Activated CD4-positive, alpha-beta memory T cell treated with anti-CD3 and anti-CD28 coated beads for 36 hours (primary cell): ENCODE measurements around the gene TUBGCP2. TPM values are rescaled to one million over a fixed set of nuclear protein-coding genes. Genes with fewer than 3 reads are reported as not detected.

ENCODE experiments used
- CTCF ChIA-PET: fragments of 350-600 bp; sonication (Branson Sonifier 250); formaldehyde crosslinking; loops from one replicate; lab custom pipeline; 2021; ENCODE audit warnings: antibody characterized with exemption, inconsistent platforms; lab: Charles Lee
- POLR2A ChIA-PET: fragments of 350-600 bp; sonication (Branson Sonifier 250); formaldehyde crosslinking; loops from one replicate; lab custom pipeline; 2021; ENCODE audit warnings: antibody characterized with exemption; lab: Charles Lee
- DNase-seq: peaks from one replicate; pipeline ENCODE4 v3.0.0-alpha.2; 2020
- H3K27ac Mint-ChIP-seq: one replicate; pipeline ENCODE4 v1.8.0; 2021; ENCODE audit warnings: mixed read lengths
- H3K27me3 Mint-ChIP-seq: one replicate; pipeline ENCODE4 v1.8.0; 2021; ENCODE audit warnings: mixed read lengths
- H3K36me3 Mint-ChIP-seq: one replicate; pipeline ENCODE4 v1.8.0; 2021; ENCODE audit warnings: mixed read lengths
- H3K4me1 Mint-ChIP-seq: one replicate; pipeline ENCODE4 v1.8.0; 2021; ENCODE audit warnings: low read depth, mixed read lengths
- H3K4me3 Mint-ChIP-seq: one replicate; pipeline ENCODE4 v1.8.0; 2021; ENCODE audit warnings: mild to moderate bottlenecking, mixed read lengths
- H3K9me3 Mint-ChIP-seq: one replicate; pipeline ENCODE4 v1.8.0; 2021; ENCODE audit warnings: mixed read lengths
- intact Hi-C: fragments of 100-400 bp; cut with micrococcal nuclease; formaldehyde crosslinking; loops from one replicate; pipeline ENCODE4 v1.15.1; 2023
- total RNA-seq, 2 experiments: library from RNA; stranded (reverse); gene quantifications; one replicate each; pipeline ENCODE4 v1.2.3, GENCODE V29; 2021

Gene TUBGCP2
- total RNA-seq, 2 experiments from 2014 or later = 54.5 to 59.1 TPM

DNA sequence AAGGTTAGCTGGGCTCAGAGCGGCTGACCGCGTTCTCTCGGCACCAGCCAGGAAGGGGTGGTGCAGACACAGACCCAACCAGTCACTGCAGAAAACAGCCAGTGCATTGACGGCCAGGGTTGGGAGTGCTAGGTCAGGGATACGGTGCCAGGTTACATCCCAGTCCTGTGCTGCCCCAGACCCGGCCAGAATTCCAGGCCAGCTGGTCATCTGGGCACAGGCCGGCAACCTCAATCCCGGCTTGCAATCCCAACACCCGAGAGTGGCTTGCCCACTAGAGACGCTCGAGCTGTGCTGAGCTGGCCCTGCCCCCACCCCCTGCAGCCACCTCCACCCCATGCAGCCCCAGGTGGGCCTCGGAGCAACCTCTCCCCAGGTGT lies 42.3 kb upstream of the TUBGCP2 start:
- no peak overlapping the region for H3K27ac Mint-ChIP-seq
- intact Hi-C loops = no loop called here
- CTCF ChIA-PET = interaction anchor here (1.1 kb wide), 1 partner anchor 43 kb away, joined by 3 read pairs; no protein-coding TSS in a partner anchor
- POLR2A ChIA-PET = no interaction called here
- no peaks in the 10 kb centered on the region for H3K9me3 Mint-ChIP-seq
- peaks cover 5% of the 10 kb centered on the region for H3K27me3 Mint-ChIP-seq
- peaks cover 3% of the 10 kb centered on the region for H3K4me1 Mint-ChIP-seq
- no peak overlapping the region for H3K4me3 Mint-ChIP-seq
- H3K36me3 Mint-ChIP-seq = no peaks in the 10 kb centered on the region
- DNase-seq = no peak

DNA sequence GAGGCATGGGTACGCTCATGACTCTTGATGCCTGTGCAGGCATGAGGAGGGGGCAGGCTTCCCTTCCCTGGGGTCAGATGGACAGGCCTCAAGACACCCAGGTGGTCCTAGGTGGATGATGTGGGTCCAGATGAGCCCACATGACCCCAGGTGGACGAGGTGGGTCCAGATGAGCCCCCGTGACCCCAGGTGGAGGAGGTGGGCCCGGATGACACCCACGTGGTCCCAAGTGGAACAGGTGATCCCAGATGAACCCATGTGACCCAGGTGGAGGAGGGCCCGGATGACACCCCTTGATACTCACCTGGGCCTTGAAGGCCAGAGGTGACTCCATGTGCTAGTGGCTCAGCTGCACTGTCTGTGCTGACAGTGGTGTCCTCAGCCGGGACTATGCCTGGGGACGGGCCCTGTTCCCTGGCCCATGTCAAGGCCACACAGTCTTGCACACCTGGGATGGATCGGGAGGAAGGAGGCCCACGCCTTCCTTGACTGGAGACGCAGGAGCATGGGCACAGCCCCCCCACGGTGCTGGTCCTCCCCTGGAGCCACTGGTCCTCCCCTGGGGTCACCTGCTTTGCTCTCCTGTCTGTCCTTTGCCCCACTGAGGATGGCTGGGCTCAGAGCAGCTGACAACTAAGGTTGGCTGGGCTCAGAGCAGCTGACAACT lies 41.7 kb upstream of the TUBGCP2 start:
- no peak overlapping the region for H3K27ac Mint-ChIP-seq
- H3K27me3 Mint-ChIP-seq = peaks cover 10% of the 10 kb centered on the region
- no peak overlapping the region for H3K4me3 Mint-ChIP-seq
- DNase-seq = no peak
- intact Hi-C loops = no loop called here
- no peaks in the 10 kb centered on the region for H3K36me3 Mint-ChIP-seq
- CTCF ChIA-PET = no interaction called here
- H3K4me1 Mint-ChIP-seq = peaks cover 3% of the 10 kb centered on the region
- POLR2A ChIA-PET = no interaction called here
- H3K9me3 Mint-ChIP-seq = no peaks in the 10 kb centered on the region

DNA sequence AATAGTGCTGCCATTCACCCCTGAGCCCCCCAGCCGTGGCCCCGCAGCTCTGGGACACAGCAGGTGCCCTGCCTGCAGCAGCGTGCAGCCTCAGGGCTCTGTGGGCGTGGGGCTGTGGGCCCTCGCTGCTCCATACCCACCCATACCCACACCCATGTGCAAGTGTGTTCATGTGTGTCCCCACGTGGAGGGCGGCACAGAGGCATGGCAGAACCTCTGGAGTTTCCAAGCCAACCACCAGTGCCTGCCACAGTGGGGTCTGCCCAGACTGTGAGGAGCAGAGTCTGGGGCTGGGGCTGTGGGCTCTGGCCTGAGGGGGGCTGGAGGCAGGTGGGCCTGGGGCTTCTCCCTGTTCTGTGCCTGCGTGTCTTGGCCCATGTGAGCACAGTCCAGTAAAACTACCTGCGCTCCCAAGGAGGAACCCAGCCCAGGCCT lies 40.9 kb upstream of the TUBGCP2 start:
- H3K9me3 Mint-ChIP-seq = no peaks in the 10 kb centered on the region
- H3K4me3 Mint-ChIP-seq = no peak overlapping the region
- intact Hi-C loops = no loop called here
- H3K27me3 Mint-ChIP-seq = peaks cover 18% of the 10 kb centered on the region
- H3K4me1 Mint-ChIP-seq = peaks cover 3% of the 10 kb centered on the region
- ChIA-PET POLR2A (no interaction called here), CTCF (no interaction called here)
- DNase-seq = no peak
- H3K36me3 Mint-ChIP-seq = no peaks in the 10 kb centered on the region
- no peak overlapping the region for H3K27ac Mint-ChIP-seq

DNA sequence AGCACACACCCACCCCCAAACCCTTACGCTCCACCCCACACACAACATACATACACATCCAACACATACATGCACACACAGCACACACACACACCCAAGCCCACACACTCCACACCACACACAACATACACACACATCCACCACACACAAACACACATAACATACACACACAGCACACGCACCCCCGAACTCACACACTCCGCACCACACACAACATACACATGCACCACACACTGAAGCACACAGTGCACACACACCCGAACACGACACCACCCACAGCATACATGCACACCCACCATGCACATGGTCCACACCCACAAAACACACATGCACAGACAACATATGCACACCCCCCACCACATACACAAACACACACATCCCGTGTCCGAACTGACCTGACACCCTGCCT lies 40.5 kb upstream of the TUBGCP2 start:
- Mint-ChIP-seq H3K4me3 (no peak overlapping the region), H3K9me3 (no peaks in the 10 kb centered on the region), H3K36me3 (no peaks in the 10 kb centered on the region), H3K4me1 (peaks cover 3% of the 10 kb centered on the region), H3K27me3 (peaks cover 19% of the 10 kb centered on the region), H3K27ac (no peak overlapping the region)
- ChIA-PET CTCF (no interaction called here), POLR2A (no interaction called here)
- intact Hi-C loops = no loop called here
- no peak for DNase-seq

DNA sequence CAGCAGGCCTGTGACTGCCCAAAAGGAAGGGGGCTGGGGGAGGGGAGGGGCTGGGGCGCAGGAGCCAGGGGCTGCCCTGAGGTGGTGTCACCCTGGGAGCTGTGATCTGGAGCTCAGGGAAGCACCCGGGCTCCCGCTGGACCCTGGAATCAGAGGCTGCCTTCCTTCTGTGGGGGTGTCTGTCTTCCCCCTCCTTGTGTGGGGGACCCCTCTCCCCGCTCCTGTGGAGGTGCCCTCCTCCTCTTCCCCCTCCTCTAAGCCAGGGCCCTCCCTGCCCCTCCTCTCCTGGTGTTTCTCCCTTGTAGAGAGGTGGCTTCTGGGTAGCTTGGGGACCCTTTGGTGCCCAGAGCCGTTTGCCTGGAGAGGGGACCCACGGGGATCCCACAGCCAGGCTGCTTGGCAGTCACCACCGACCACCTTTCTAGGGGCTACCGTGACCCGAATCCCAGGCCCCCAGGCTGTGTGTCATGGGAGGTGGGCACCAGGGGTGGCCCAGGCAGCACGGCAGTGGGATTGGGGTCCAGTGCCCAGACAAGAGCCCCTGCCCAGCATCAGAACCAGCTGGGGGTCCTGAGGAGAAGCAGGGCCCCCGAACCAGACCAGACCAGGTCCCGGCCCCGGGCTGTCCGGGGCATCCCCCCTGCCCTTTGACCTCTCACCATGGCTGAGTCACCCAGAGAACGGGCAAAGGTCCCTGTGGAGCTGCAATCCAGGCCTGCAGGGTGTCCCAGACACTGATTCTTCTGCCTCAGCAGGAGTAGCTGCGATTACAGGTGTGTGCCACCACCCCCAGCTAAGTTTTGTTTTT lies 39.2 kb upstream of the TUBGCP2 start:
- no peak overlapping the region for H3K27ac Mint-ChIP-seq
- intact Hi-C loops = no loop called here
- H3K4me3 Mint-ChIP-seq = no peak overlapping the region
- H3K4me1 Mint-ChIP-seq = peaks cover 3% of the 10 kb centered on the region
- POLR2A ChIA-PET = interaction anchor here (0.6 to 0.9 kb wide), 3 partner anchors 10 to 766 kb away, joined by 3 to 4 read pairs (median 4); partner anchors contain the start of gene FUOM
- H3K27me3 Mint-ChIP-seq = peaks cover 27% of the 10 kb centered on the region
- no peaks in the 10 kb centered on the region for H3K36me3 Mint-ChIP-seq
- no peaks in the 10 kb centered on the region for H3K9me3 Mint-ChIP-seq
- DNase-seq = no peak
- CTCF ChIA-PET = interaction anchor here (1.0 kb wide), 2 partner anchors 18 to 19 kb away, joined by 4 to 5 read pairs; no protein-coding TSS in a partner anchor

DNA sequence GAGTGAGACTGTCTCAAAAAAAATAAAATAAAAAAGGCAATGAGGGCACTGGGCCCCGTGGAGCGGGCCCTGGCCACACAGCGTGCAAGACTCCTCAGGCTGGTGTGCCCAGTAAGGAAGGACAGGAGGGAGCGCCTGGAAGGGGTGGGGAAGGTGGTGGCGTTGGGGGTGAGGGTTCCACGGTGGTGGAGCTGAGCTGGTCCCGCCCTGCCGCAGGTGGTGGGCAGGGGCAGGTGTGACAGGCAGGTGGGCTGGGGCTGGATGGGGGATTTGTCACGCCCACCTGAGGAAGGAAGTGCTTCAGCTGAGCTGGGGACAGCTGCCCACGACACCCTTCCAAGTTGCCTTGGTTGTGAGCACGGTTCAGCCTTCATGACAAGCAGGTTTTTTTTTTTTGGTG lies 37.7 kb upstream of the TUBGCP2 start:
- DNase-seq = no peak
- intact Hi-C loops = no loop called here
- CTCF ChIA-PET = interaction anchor here (1.5 kb wide), 1 partner anchor 17 kb away, joined by 3 read pairs; no protein-coding TSS in a partner anchor
- Mint-ChIP-seq H3K4me1 (peaks cover 3% of the 10 kb centered on the region), H3K4me3 (no peak overlapping the region), H3K36me3 (no peaks in the 10 kb centered on the region), H3K9me3 (no peaks in the 10 kb centered on the region), H3K27ac (no peak overlapping the region), H3K27me3 (peaks cover 31% of the 10 kb centered on the region)
- POLR2A ChIA-PET = interaction anchor here (0.7 kb wide), 1 partner anchor 11 kb away, joined by 3 read pairs; no protein-coding TSS in a partner anchor

DNA sequence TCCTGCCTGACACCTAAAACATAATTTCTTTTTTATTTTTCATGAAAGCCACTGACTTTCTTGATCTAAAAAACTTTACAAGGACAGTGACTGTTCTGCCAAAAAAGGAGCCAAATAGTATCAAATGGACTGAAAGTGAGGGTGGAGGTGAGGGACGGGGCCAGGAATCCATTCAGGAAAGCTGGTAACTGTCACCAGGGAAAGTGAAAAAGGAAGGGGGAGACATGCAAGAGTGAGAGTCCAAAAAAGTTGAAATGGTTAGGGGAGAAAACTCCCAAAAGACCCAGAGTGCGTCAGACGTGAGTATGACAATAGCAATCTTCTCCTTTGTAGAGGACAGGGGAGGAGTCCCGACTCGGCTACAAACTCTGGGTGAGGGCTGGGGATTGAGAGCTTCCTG lies 35.6 kb upstream of the TUBGCP2 start:
- H3K4me3 Mint-ChIP-seq = no peak overlapping the region
- POLR2A ChIA-PET = no interaction called here
- DNase-seq = no peak
- intact Hi-C loops = no loop called here
- no peaks in the 10 kb centered on the region for H3K36me3 Mint-ChIP-seq
- CTCF ChIA-PET = no interaction called here
- peaks cover 29% of the 10 kb centered on the region for H3K27me3 Mint-ChIP-seq
- H3K27ac Mint-ChIP-seq = no peak overlapping the region
- peaks cover 3% of the 10 kb centered on the region for H3K4me1 Mint-ChIP-seq
- H3K9me3 Mint-ChIP-seq = no peaks in the 10 kb centered on the region

DNA sequence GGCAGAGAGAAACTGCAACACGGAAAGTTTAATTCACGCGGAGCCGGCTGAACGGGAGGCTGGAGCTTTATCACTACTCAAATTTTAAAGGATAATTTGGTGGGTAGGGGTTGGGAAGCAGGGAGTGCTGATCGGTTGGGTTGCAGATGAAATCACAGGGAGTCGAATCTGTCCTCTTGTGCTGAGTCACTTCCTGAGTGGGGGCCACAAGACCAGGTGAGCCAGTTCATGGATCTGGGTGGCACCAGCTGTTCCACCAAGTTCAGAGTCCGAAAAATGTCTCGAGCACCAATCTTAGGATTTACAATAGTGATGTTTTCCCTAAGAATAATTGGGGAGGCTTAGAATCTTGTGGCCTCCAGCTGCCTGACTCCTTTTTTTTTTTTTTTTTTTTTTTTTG lies 34.9 kb upstream of the TUBGCP2 start:
- Mint-ChIP-seq H3K4me3 (no peak overlapping the region), H3K36me3 (no peaks in the 10 kb centered on the region), H3K4me1 (no peaks in the 10 kb centered on the region), H3K27me3 (peaks cover 26% of the 10 kb centered on the region), H3K27ac (no peak overlapping the region), H3K9me3 (no peaks in the 10 kb centered on the region)
- POLR2A ChIA-PET = no interaction called here
- DNase-seq = no peak
- intact Hi-C loops = no loop called here
- CTCF ChIA-PET = no interaction called here

DNA sequence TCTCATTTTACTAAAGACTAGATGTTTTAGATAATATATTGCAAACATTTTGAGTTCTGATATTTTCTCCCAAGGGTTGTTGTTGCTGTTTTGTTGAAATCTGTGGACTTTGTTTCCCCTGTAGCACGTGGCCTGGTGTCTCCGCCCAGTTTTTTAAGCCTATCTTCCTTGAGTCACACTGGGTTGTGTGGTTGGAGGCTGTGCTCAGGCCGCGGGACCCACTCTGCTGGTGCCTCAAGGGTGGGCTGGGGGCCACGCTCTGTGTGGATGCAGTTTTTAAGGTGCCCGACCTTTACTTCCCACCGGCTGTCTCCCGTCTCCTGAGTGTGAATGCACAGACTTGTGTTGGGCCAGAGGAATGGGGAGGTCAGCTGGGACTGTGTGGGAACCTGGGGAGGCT lies 34.3 kb upstream of the TUBGCP2 start:
- Mint-ChIP-seq H3K9me3 (no peaks in the 10 kb centered on the region), H3K4me3 (no peak overlapping the region), H3K27ac (no peak overlapping the region), H3K4me1 (no peaks in the 10 kb centered on the region), H3K36me3 (no peaks in the 10 kb centered on the region), H3K27me3 (peaks cover 26% of the 10 kb centered on the region)
- CTCF ChIA-PET = no interaction called here
- intact Hi-C loops = no loop called here
- DNase-seq = no peak
- POLR2A ChIA-PET = no interaction called here

DNA sequence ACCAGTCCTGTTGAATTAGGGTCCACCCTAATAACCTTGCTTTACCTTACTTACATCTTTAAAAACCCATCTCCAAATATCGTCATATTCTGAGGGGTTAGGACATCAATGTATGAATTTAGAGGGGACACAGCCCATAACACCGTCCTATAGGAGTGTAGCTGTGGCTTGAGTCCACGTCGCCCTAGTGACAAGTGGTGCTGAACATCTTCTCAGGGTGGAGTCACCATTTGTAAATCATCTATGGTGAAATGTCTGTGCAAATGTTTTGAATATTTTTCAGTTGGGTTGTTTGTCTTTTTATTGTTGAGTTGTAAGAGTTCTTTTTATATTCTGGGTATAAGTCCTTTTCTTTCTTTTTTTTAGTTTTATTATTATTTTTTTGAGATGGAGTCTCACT lies 33.3 kb upstream of the TUBGCP2 start:
- no peaks in the 10 kb centered on the region for H3K4me1 Mint-ChIP-seq
- CTCF ChIA-PET = interaction anchor here (2.1 kb wide), 1 partner anchor 12 kb away, joined by 9 read pairs; no protein-coding TSS in a partner anchor
- no peak overlapping the region for H3K4me3 Mint-ChIP-seq
- no peaks in the 10 kb centered on the region for H3K36me3 Mint-ChIP-seq
- H3K9me3 Mint-ChIP-seq = no peaks in the 10 kb centered on the region
- no peak for DNase-seq
- H3K27ac Mint-ChIP-seq = no peak overlapping the region
- intact Hi-C loops = no loop called here
- POLR2A ChIA-PET = no interaction called here
- peaks cover 26% of the 10 kb centered on the region for H3K27me3 Mint-ChIP-seq

DNA sequence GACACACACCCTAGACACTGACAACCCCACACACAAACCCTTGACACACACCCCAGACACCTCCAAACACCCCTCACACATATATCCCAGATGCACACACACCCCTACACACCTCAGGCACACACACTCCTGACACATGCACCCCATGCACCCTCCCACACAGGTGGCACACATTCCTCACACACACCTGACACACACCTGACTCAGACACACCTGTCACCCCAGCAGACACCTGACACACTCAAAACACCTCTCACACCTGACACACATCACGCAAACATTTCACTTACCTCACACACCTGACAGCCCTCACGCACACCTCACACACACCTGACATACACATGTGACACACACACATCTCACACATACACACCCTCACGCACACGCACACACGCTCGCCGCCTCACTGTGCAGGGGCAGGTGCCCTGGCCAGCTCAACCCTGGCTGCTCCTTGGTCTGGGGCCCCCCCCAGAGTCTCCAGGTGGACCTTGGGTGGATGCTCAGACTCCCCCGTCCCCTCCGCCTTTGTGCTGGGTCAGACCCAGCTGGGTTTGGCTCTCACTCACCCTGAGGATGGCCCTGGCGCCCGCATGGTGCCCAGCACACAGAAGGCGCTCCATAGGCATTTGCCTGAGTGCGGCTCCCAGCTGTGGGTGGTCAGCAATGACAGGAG lies 31.2 kb upstream of the TUBGCP2 start:
- Mint-ChIP-seq H3K4me3 (no peak overlapping the region), H3K27me3 (peaks cover 16% of the 10 kb centered on the region), H3K4me1 (peaks cover 2% of the 10 kb centered on the region), H3K9me3 (no peaks in the 10 kb centered on the region), H3K27ac (no peak overlapping the region), H3K36me3 (no peaks in the 10 kb centered on the region)
- DNase-seq = no peak
- POLR2A ChIA-PET = no interaction called here
- CTCF ChIA-PET = interaction anchor here (2.1 kb wide), 1 partner anchor 10 kb away, joined by 9 read pairs; no protein-coding TSS in a partner anchor
- intact Hi-C loops = no loop called here
